HepG2 (cell line): ENCODE measurements around the gene SPATS2. TPM values are rescaled to one million over a fixed set of nuclear protein-coding genes. Genes with fewer than 3 reads are reported as not detected.
A peak's percentile ranks its signal among the peaks of the same experiment; 100 is the strongest.

ENCODE experiments used
- AGO1 ChIP-seq: fragments of 200-400 bp; formaldehyde crosslinking; IDR thresholded peaks from 2 replicates; pipeline ENCODE4 v1.6.1; 2017; ENCODE audit warnings: mild to moderate bottlenecking, low read depth, low read length, moderate library complexity; ENCODE audit not compliant: poor library complexity, severe bottlenecking
- BCL3 ChIP-seq: sonication (generic); formaldehyde crosslinking; IDR thresholded peaks from 2 replicates; pipeline ENCODE4 v1.5.1; 2020; ENCODE audit warnings: mild to moderate bottlenecking, missing genetic modification reagents, moderate library complexity
- CENPT ChIP-seq: sonication (generic); formaldehyde crosslinking; IDR thresholded peaks from 2 replicates; pipeline ENCODE4 v1.8.0; 2022; ENCODE audit warnings: low read depth, mild to moderate bottlenecking, moderate library complexity, missing genetic modification reagents
- CSRNP1 ChIP-seq: sonication (generic); formaldehyde crosslinking; IDR thresholded peaks from 2 replicates; pipeline ENCODE4 v1.8.1; 2023; ENCODE audit warnings: mild to moderate bottlenecking, missing genetic modification reagents
- HOXA3 ChIP-seq: sonication (generic); formaldehyde crosslinking; IDR thresholded peaks from 2 replicates; pipeline ENCODE4 v1.5.0; 2020; ENCODE audit warnings: missing genetic modification reagents
- LRRFIP1 ChIP-seq: sonication (generic); formaldehyde crosslinking; conservative IDR thresholded peaks from 2 replicates; pipeline ENCODE4 v1.4.0; 2020; ENCODE audit warnings: missing genetic modification reagents
- PITX1 ChIP-seq: sonication (generic); formaldehyde crosslinking; IDR thresholded peaks from 2 replicates; pipeline ENCODE4 v1.5.1; 2020; ENCODE audit warnings: mild to moderate bottlenecking, missing genetic modification reagents
- XRCC5 ChIP-seq: fragments of 200-400 bp; formaldehyde crosslinking; optimal IDR thresholded peaks from 2 replicates; pipeline ENCODE3; 2017; ENCODE audit warnings: mild to moderate bottlenecking, low read length
- ZNF350 ChIP-seq: sonication (generic); formaldehyde crosslinking; IDR thresholded peaks from 2 replicates; pipeline ENCODE4 v1.4.0; 2020; ENCODE audit warnings: mild to moderate bottlenecking, low read depth, missing genetic modification reagents, borderline replicate concordance
- ZNF547 ChIP-seq: sonication (generic); formaldehyde crosslinking; IDR thresholded peaks from 2 replicates; pipeline ENCODE4 v1.5.1; 2020; ENCODE audit warnings: mild to moderate bottlenecking, missing genetic modification reagents
- ZNF563 ChIP-seq: sonication (generic); formaldehyde crosslinking; IDR thresholded peaks from 2 replicates; pipeline ENCODE4 v1.8.0; 2022; ENCODE audit warnings: mild to moderate bottlenecking, moderate library complexity, missing genetic modification reagents
- ZNF574 ChIP-seq: sonication (generic); formaldehyde crosslinking; IDR thresholded peaks from 2 replicates; pipeline ENCODE4 v1.4.0; 2020; ENCODE audit warnings: missing genetic modification reagents
- ZNF883 ChIP-seq: sonication (generic); formaldehyde crosslinking; IDR thresholded peaks from 2 replicates; pipeline ENCODE4 v1.5.1; 2020; ENCODE audit warnings: mild to moderate bottlenecking, missing genetic modification reagents; ENCODE audit errors: not compliant biosample characterization
- polyA plus RNA-seq, 8 experiments: library from polyadenylated mRNA; depleted of rRNA in 3 of 8; stranded (reverse) in 7 of 8; unstranded in 1 of 8; fragments of >200 nt; fragmentation: Illumina TruSeq in 4 of 8; extraction: Trizol in 4 of 8; gene quantifications; 2 replicates each; pipeline versions ENCODE4 v1.2.1 to v1.2.3, GENCODE V29; 2011 to 2016; ENCODE audit warnings: low read depth in 4 of 8, missing spikeins in 1 of 8, mixed read lengths in 1 of 8; ENCODE audit not compliant: insufficient read depth in 1 of 8
- total RNA-seq, 5 experiments: library from RNA; depleted of rRNA; stranded (reverse); fragments of >200 nt; fragmentation: Illumina TruSeq; extraction: Trizol; gene quantifications; 2 replicates each; pipeline ENCODE4 v1.2.3, GENCODE V29; 2016; ENCODE audit warnings: low read depth in 1 of 5

SPATS2 gene
- total and polyA plus RNA-seq, 2 of the 13 experiments (the other 11 are each of a cell fraction or from before 2014, with no cell fraction given) = 19.3 to 28.1 TPM

GRCh38 chr12:49366652-49367380 lies 446 bp upstream of the SPATS2 start (continued):
- peak; percentile 51 for TF ChIP-seq ZNF574 (CRISPR knock-in tag)
- peak; percentile 15; the same call in 1 of the 2 replicates for TF ChIP-seq PITX1 (CRISPR knock-in tag)
- TF ChIP-seq ZNF547 (CRISPR knock-in tag) = peak; percentile 54; the same call in 1 of the 2 replicates
- TF ChIP-seq XRCC5 = peak; percentile 11
- peak; percentile 43 for TF ChIP-seq AGO1
- TF ChIP-seq LRRFIP1 (CRISPR knock-in tag) = no peak
- peak; percentile 93; the same call in 1 of the 2 replicates for TF ChIP-seq BCL3 (CRISPR knock-in tag)
- peak; percentile 73 for TF ChIP-seq ZNF350 (CRISPR knock-in tag)
- 0 out of 2 replicates have a peak, but pooled peaks have one; percentile 78 for TF ChIP-seq ZNF563
- TF ChIP-seq CSRNP1 (CRISPR knock-in tag) = 0 out of 2 replicates have a peak, but pooled peaks have one; percentile 31
- 0 out of 2 replicates have a peak, but pooled peaks have one; percentile 56 for TF ChIP-seq CENPT (CRISPR knock-in tag)
- peak; percentile 77 for TF ChIP-seq ZNF883 (CRISPR knock-in tag)
- peak; percentile 40 for TF ChIP-seq HOXA3 (CRISPR knock-in tag)
